HG02884 (cell line): ENCODE results near the gene MYO15A.
"Not testable (repeated sequence)": the region's sequence is repeated elsewhere in the genome, so short reads cannot be mapped to it uniquely, and the experiment has no call there.

Source experiments
- ATAC-seq: cut with Tn5 transposase; IDR thresholded peaks from one replicate; pipeline ENCODE4 v1.9.1; 2021; ENCODE audit warnings: mild to moderate bottlenecking, moderate library complexity; ENCODE audit not compliant: unreplicated experiment

MYO15A gene

DNA sequence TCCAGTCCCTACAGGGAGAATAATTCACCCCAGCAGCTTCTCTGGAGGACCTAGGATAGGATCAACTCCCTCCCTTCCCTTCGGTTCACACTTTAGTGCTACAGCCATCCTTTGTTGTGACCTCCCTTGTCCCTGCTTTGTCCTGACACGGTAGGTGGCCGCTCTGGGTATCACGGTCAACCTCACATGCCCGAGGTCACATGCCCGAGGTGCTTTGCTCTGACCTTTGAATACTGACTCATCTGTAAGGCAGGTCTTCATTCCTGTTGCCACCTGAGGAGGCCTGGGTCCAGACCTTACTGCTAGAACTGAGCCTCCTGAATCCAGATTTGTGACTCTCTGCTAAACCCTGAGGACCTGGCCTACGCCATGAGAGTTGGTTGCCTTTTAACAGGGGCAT is 94.8 kb downstream of the MYO15A start:
- no peak for ATAC-seq

- no peak for ATAC-seq
Measured at GRCh38 chr17:18205861-18206260, 97.3 kb downstream of the MYO15A start.

- ATAC-seq = no peak
Measured at GRCh38 chr17:18206962-18207361, 98.4 kb downstream of the MYO15A start.

GRCh38 chr17:18208092-18208491 is 99.5 kb downstream of the MYO15A start:
- no peak for ATAC-seq

GRCh38 chr17:18213666-18214270 is 105.2 kb downstream of the MYO15A start:
- no peak for ATAC-seq

DNA sequence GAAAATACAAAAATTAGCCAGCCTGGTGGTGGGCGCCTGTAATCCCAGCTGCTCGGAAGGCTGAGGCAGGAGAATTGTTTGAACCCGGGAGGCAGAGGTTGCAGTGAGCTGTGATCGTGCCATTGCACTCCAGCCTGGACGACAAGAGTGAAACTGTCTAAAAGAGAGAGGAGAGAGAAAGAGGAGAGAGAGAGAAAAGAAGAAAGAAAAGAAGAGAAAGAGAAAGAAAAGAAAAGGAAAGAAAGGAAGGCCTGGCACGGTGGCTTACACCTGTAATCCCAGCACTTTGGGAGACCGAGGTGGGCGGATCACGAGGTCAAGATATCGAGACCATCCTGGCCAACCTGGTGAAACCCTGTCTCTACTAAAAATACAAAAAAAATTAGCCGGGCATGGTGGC is 108.3 kb downstream of the MYO15A start:
- ATAC-seq = not testable (repeated sequence)

DNA sequence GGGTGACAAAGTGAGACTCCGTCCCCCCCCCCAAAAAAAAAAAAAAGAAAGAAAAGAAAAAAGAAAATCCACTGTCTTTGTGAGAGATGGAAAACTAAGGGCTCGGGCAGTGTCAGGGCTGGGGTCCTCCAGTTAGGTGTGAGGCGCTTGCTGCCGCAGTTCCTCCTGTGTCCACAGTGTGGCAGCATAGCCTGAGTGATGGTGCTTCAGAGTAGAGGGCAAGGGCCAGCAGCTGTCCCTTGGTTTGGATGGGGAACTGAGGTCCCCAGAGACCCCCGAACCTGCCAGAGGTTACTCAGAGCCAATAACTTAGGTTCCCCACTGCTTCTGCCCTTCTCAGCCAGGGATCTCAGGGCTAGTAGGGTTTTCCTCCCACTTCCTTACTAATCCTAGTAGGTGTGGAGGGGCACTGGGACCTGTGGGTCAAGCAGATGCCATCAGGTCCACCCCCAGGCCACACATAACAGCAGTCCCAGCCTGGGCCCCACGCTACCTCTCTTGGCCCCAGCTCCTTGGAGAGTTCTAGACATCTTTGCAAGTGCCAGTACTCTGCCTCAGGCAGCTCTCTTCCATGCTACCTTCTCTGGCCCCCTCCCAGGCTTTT is 109.0 kb downstream of the MYO15A start:
- no peak for ATAC-seq

GRCh38 chr17:18218756-18219415 is 110.3 kb downstream of the MYO15A start:
- ATAC-seq = no peak

- no peak for ATAC-seq
Measured at GRCh38 chr17:18224053-18224386, 115.5 kb downstream of the MYO15A start.

GRCh38 chr17:18224387-18225120 is 116.0 kb downstream of the MYO15A start:
- ATAC-seq = no peak

- ATAC-seq = peak; percentile 85
Measured at GRCh38 chr17:18225121-18225641, 116.6 kb downstream of the MYO15A start, which contains the start of gene LLGL1. Gene LLGL1 (plus strand): TSS chr17:18225635. CDS start chr17:18225683, 48 bp downstream.

DNA sequence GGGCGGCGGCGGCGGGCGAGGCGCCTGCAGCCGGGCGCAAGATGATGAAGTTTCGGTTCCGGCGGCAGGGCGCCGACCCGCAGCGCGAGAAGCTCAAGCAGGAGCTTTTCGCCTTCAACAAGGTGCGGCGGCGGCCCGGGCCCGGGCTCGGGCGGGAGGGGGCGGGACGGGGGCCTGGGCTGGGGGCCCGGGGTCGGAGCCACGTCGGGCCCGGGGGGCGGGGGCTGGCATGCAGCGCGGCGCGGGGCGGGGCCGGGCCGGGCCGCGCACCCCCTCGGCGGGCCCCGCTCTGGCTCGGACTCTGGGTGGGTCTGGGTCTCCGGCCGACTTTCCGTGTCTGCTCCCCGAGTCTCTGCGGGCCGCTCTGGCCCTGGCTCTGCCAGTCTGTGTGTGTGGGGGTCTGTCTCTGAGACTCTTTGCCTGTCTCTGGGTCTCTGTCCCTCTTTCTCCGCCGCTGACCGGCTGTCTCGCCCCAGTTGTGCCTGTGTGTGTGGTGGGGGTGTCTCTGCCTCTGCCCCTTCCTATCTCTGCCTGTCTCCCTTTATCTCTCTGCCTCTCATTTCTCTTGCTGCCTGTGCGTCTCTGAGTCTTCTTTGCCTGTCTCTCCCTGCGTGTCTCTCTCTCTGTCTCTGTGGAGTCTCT is 117.2 kb downstream of the MYO15A start:
- peak; percentile 23 for ATAC-seq

- ATAC-seq = no peak
Measured at GRCh38 chr17:18226284-18226945, 117.9 kb downstream of the MYO15A start.

DNA sequence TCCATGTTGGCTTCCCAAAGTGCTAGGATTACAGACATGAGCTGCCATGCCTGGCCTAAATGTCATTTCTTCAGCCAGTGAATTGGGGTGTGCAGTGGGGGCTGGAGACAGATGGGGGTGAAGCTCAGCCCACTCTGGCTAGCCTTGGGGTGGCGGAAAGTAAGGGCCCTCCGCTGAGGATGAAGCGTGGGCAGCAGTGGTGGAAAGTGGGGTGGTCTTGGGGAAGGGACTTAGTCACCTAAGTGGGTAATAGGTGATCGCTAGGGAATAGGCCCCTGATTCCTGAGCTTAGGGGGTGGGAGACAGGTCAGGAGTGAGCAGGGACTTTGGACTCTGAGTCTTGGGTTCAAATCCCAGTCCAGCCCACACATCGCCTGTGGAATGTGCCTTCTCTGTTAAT is 119.1 kb downstream of the MYO15A start:
- no peak for ATAC-seq

DNA sequence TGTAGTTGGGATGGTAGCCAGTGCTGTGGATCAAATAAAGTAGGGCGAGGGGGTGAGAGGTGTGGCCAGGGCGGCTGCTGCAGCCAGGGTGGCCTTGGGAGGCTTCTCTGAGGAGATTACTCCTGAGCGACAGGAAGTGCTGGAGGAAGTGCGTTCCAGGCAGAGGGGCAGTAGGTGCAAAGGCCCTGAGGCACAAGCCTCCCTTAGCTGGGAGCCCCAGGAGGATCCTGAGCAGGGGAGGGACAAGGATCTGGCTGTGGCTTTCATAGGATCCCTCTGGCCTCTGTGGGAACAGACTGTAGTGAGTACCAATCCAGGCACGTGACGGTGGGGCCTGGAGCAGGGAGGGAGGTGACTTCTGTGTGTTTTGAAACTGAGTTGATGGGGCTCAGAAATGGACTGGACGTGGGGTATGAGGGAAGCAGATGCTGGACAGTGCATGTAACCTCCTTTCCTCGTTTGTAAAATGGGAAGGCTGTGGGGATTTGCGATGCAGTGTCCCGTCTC is 119.7 kb downstream of the MYO15A start:
- ATAC-seq = no peak

DNA sequence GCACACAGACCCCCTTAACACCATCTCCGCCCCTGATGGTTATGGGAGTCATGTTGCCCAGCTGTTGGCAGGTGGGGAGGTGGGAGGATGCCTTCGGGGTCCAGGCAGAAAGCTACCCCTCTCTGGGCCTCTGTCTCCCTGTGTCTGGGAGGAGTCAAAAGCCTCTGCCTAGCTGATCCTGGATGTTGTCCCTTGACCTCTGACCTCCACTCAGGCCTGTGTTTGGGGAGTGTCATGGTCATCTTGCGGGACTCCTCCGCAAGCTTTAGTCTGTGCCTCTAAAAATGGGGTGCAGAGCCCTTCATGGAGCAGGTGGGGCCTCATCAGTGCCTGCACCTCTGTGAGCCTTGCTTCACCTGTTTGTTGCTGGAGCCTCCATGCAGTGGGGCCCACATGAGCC is 120.7 kb downstream of the MYO15A start:
- no peak for ATAC-seq
